ENCODE measurements around the gene RPL13A. TPM values are rescaled to one million over a fixed set of nuclear protein-coding genes. Genes with fewer than 3 reads are reported as not detected.

Gene RPL13A
- polyA plus RNA-seq, 3 donors: 655 to 1,621 (median 663) TPM

DNA sequence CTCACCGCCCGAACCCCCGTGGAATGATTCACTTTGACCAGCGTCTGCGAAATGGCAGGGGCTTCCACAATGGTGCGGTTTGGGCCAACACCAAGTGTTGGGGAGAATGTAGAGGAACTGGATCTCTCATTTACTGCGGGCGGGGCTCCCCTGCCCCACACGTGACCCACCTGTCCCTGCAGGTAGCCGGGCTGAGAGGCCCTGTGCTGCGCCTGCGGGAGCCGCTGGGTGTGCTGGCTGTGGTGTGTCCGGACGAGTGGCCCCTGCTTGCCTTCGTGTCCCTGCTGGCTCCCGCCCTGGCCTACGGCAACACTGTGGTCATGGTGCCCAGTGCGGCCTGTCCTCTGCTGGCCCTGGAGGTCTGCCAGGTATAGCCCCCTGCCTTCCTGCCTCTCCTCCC is 19.2 kb upstream of the RPL13A start:
- TF ChIP-seq, protein P1, sequence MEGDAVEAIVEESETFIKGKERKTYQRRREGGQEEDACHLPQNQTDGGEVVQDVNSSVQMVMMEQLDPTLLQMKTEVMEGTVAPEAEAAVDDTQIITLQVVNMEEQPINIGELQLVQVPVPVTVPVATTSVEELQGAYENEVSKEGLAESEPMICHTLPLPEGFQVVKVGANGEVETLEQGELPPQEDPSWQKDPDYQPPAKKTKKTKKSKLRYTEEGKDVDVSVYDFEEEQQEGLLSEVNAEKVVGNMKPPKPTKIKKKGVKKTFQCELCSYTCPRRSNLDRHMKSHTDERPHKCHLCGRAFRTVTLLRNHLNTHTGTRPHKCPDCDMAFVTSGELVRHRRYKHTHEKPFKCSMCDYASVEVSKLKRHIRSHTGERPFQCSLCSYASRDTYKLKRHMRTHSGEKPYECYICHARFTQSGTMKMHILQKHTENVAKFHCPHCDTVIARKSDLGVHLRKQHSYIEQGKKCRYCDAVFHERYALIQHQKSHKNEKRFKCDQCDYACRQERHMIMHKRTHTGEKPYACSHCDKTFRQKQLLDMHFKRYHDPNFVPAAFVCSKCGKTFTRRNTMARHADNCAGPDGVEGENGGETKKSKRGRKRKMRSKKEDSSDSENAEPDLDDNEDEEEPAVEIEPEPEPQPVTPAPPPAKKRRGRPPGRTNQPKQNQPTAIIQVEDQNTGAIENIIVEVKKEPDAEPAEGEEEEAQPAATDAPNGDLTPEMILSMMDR (IDR thresholded peaks at IDR 0.05): no peak
- intact Hi-C loops (cut with micrococcal nuclease): no loop called here
- 94% methylated on average over 12 of the region's 19 CpGs for WGBS (ENCODE audit: insufficient coverage)

DNA sequence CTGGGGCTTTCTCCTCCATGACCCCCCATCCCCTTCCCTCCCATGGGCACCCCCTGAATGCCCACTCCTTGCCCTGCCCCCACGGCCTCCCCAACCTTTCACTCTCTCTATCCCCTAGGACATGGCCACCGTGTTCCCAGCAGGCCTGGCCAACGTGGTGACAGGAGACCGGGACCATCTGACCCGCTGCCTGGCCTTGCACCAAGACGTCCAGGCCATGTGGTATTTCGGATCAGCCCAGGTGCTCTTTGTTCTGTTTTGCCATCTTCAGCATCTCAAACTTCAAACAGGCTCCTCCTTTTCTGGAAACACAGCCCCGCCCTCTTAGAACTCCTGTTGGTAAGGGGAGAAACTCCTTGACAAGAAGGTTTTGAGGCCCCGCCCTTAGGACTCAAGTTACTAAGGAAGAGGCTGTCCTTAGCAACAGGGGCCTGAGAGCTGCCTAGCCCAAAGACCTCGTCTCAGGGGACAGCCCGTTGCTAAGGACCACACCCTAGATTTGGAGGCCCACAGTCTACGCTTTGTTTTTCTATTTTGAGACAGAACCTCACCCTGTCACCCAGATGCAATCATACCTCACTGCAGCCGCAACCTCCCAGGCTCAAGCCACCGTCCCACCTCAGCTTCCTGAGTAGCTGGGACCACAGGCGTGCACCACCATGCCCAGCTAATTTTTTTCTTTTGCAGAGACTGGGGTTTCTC is 18.5 kb upstream of the RPL13A start:
- peaks cover 0 to 2% (median 0%) of the 10 kb centered on the region in 7 donors for H3K9me3 Mint-ChIP-seq
- peaks cover 33% of the 10 kb centered on the region for H3K4me1 Mint-ChIP-seq
- H3K27me3 Mint-ChIP-seq (ENCODE audit: low read depth in 3 of 3): no peaks in the 10 kb centered on the region
- no peaks in the 10 kb centered on the region for H4K20me1 ChIP-seq (ENCODE audit: insufficient read depth, low read length)
- no peak overlapping the region for H3K4me2 ChIP-seq (replicated peaks; ENCODE audit: extremely low read depth, low read length, poor library complexity, severe bottlenecking)
- WGBS (ENCODE audit: insufficient coverage): 49% methylated on average over 12 of the region's 15 CpGs
- TF ChIP-seq, protein P1 (IDR thresholded peaks at IDR 0.05): no peak
- peak overlapping the region; percentile 21 to 41 for H3K27ac ChIP-seq (ENCODE audit: low read depth in 1 of 2, low read length in 2 of 2)
- intact Hi-C loops (cut with micrococcal nuclease): no loop called here
- no peak overlapping the region for H2AFZ ChIP-seq (ENCODE audit: insufficient read depth, low read depth, low read length, poor library complexity, severe bottlenecking)
- H3K27ac Mint-ChIP-seq: peak overlapping the region; percentile 84 to 96 (median 93)
- no peaks in the 10 kb centered on the region for H3K27me3 ChIP-seq (ENCODE audit: control insufficient read depth in 2 of 2, insufficient read depth in 2 of 2, low read length in 2 of 2)
- no peaks in the 10 kb centered on the region for H3K79me2 ChIP-seq (ENCODE audit: insufficient read depth, low read length)
- peak overlapping the region; percentile 8 for H3K9ac ChIP-seq (ENCODE audit: insufficient read depth, low read length, poor library complexity, severe bottlenecking)
- H3K36me3 Mint-ChIP-seq: peaks cover 19 to 46% of the 10 kb centered on the region in 2 donors
- peaks cover 25 to 28% of the 10 kb centered on the region in 2 donors for H3K36me3 ChIP-seq (replicated peaks in 1 of 2; ENCODE audit: control insufficient read depth in 1 of 2, insufficient read depth in 2 of 2, low read length in 2 of 2)
- peaks cover 28 to 38% of the 10 kb centered on the region in 2 donors for H3K4me1 ChIP-seq (ENCODE audit: control insufficient read depth in 1 of 2, insufficient read depth in 2 of 2, low read length in 2 of 2)
- H3K4me3 ChIP-seq (replicated peaks in 1 of 3; ENCODE audit: low read depth in 2 of 3, low read length in 3 of 3): no peak overlapping the region
- peak overlapping the region in 1 of 2 donors; percentile 15 for H3K4me3 Mint-ChIP-seq
- H3K9me3 ChIP-seq (replicated peaks in 1 of 2; ENCODE audit: control insufficient read depth in 1 of 2, insufficient read depth in 1 of 2, low read length in 2 of 2): no peaks in the 10 kb centered on the region
- peak; percentile 78 to 87 (median 81) for DNase-seq

More for the DNA sequence above, 19.2 kb upstream of the RPL13A start:
- no peaks in the 10 kb centered on the region for H3K27me3 ChIP-seq (ENCODE audit: control insufficient read depth in 2 of 2, insufficient read depth in 2 of 2, low read length in 2 of 2)
- H3K27ac Mint-ChIP-seq: peak overlapping the region in 5 of 7 donors; percentile 87 to 96 (median 93)
- H3K4me1 Mint-ChIP-seq: peaks cover 27% of the 10 kb centered on the region
- peaks cover 19 to 46% of the 10 kb centered on the region in 2 donors for H3K36me3 Mint-ChIP-seq
- H3K9me3 Mint-ChIP-seq: peaks cover 0 to 2% (median 0%) of the 10 kb centered on the region in 7 donors
- H3K9me3 ChIP-seq (replicated peaks in 1 of 2; ENCODE audit: control insufficient read depth in 1 of 2, insufficient read depth in 1 of 2, low read length in 2 of 2): no peaks in the 10 kb centered on the region
- no peaks in the 10 kb centered on the region for H3K79me2 ChIP-seq (ENCODE audit: insufficient read depth, low read length)
- H3K27ac ChIP-seq (ENCODE audit: low read depth in 1 of 2, low read length in 2 of 2): peak overlapping the region in 1 of 2 donors; percentile 21
- H3K4me3 Mint-ChIP-seq: no peak overlapping the region
- no peak overlapping the region for H3K4me3 ChIP-seq (replicated peaks in 1 of 3; ENCODE audit: low read depth in 2 of 3, low read length in 3 of 3)
- H3K4me1 ChIP-seq (ENCODE audit: control insufficient read depth in 1 of 2, insufficient read depth in 2 of 2, low read length in 2 of 2): peaks cover 24 to 31% of the 10 kb centered on the region in 2 donors
- DNase-seq: no peak
- no peaks in the 10 kb centered on the region for H4K20me1 ChIP-seq (ENCODE audit: insufficient read depth, low read length)
- H2AFZ ChIP-seq (ENCODE audit: insufficient read depth, low read depth, low read length, poor library complexity, severe bottlenecking): no peak overlapping the region
- peaks cover 28 to 29% of the 10 kb centered on the region in 2 donors for H3K36me3 ChIP-seq (replicated peaks in 1 of 2; ENCODE audit: control insufficient read depth in 1 of 2, insufficient read depth in 2 of 2, low read length in 2 of 2)
- no peak overlapping the region for H3K9ac ChIP-seq (ENCODE audit: insufficient read depth, low read length, poor library complexity, severe bottlenecking)
- H3K4me2 ChIP-seq (replicated peaks; ENCODE audit: extremely low read depth, low read length, poor library complexity, severe bottlenecking): no peak overlapping the region
- H3K27me3 Mint-ChIP-seq (ENCODE audit: low read depth in 3 of 3): no peaks in the 10 kb centered on the region

All from CD14-positive monocyte (primary cell).